GM12878 (cell line): ENCODE measurements around the gene HES7. TPM values are rescaled to one million over a fixed set of nuclear protein-coding genes. Genes with fewer than 3 reads are reported as not detected.
A peak's percentile ranks its signal among the peaks of the same experiment; 100 is the strongest.

ENCODE experiments used
- CBFB ChIP-seq: IDR thresholded peaks from 2 replicates; pipeline ENCODE4 v1.6.1; 2016; ENCODE audit warnings: antibody characterized with exemption, low read depth
- CREM ChIP-seq: IDR thresholded peaks from 2 replicates; pipeline ENCODE4 v1.6.1; 2014; ENCODE audit warnings: antibody characterized with exemption, low read depth
- IKZF1 ChIP-seq: fragments of 450-650 bp; conservative IDR thresholded peaks from 2 replicates; pipeline ENCODE4 v1.6.1; 2017; ENCODE audit warnings: antibody characterized with exemption, mild to moderate bottlenecking
- MAX ChIP-seq: IDR thresholded peaks from 2 replicates; pipeline ENCODE4 v1.6.1; 2012; ENCODE audit warnings: low read depth, low read length, improper control_type of control experiment
- NFIC ChIP-seq: IDR thresholded peaks from 2 replicates; pipeline ENCODE4 v1.6.1; 2012; ENCODE audit warnings: low read depth, mild to moderate bottlenecking, inconsistent platforms, low read length, moderate library complexity
- NR2C1 ChIP-seq: fragments of 450-650 bp; IDR thresholded peaks from 2 replicates; pipeline ENCODE4 v1.6.1; 2017; ENCODE audit warnings: antibody characterized with exemption, mild to moderate bottlenecking, moderate library complexity
- PAX5 ChIP-seq: IDR thresholded peaks from 2 replicates; pipeline ENCODE4 v1.6.1; 2011; ENCODE audit warnings: low read depth, low read length, borderline replicate concordance
- RAD51 ChIP-seq: fragments of 450-650 bp; IDR thresholded peaks from 2 replicates; pipeline ENCODE4 v1.6.1; 2016; ENCODE audit warnings: moderate library complexity, mild to moderate bottlenecking, inconsistent platforms
- RBBP5 ChIP-seq: fragments of 200-600 bp; sonication (generic); conservative IDR thresholded peaks from 2 replicates; pipeline ENCODE4 v1.6.1; 2016
- SIX5 ChIP-seq: IDR thresholded peaks from 2 replicates; pipeline ENCODE4 v1.6.1; 2011; ENCODE audit warnings: mild to moderate bottlenecking, low read depth, low read length, moderate library complexity; ENCODE audit not compliant: severe bottlenecking
- SMAD1 ChIP-seq: fragments of 450-650 bp; IDR thresholded peaks from 2 replicates; pipeline ENCODE4 v1.6.1; 2018; ENCODE audit warnings: mild to moderate bottlenecking, low read depth; ENCODE audit not compliant: partially characterized antibody
- SMC3 ChIP-seq: IDR thresholded peaks from 2 replicates; pipeline ENCODE4 v1.6.1; 2011; ENCODE audit warnings: low read length, improper control_type of control experiment, borderline replicate concordance
- SP1 ChIP-seq: IDR thresholded peaks from one replicate; pipeline ENCODE4 v1.6.1; 2011; ENCODE audit warnings: low read depth, low read length
- SPI1 ChIP-seq: IDR thresholded peaks from 2 replicates; pipeline ENCODE4 v1.6.1; 2011; ENCODE audit warnings: low read depth, mild to moderate bottlenecking, low read length, moderate library complexity, borderline replicate concordance; ENCODE audit not compliant: insufficient read depth
- TAF1 ChIP-seq: IDR thresholded peaks from 2 replicates; pipeline ENCODE4 v1.6.1; 2011; ENCODE audit warnings: mild to moderate bottlenecking, low read depth, low read length, borderline replicate concordance
- ZNF274 ChIP-seq: IDR thresholded peaks from one replicate; pipeline ENCODE4 v1.8.0; 2011; ENCODE audit not compliant: insufficient read length, insufficient read depth
- ZSCAN29 ChIP-seq: fragments of 450-650 bp; IDR thresholded peaks from 2 replicates; pipeline ENCODE4 v1.6.1; 2017; ENCODE audit warnings: mild to moderate bottlenecking, moderate library complexity
- ZZZ3 ChIP-seq: IDR thresholded peaks from 2 replicates; pipeline ENCODE4 v1.6.1; 2011; ENCODE audit warnings: low read depth; ENCODE audit not compliant: control insufficient read depth, insufficient read length
- polyA plus RNA-seq, 11 experiments: library from polyadenylated mRNA; depleted of rRNA in 4 of 11; unstranded in 6 of 11; stranded (reverse) in 5 of 11; fragments of >200 nt; fragmentation: Nextera tagmentation in 4 of 11; fragmentation: Illumina TruSeq in 1 of 11; extraction: Ambion mirVana in 4 of 11; extraction: Trizol in 1 of 11; gene quantifications; 1 replicate in 1 of 11; 2 replicates in 10 of 11; pipeline versions ENCODE4 v1.2.1 to v1.2.3, GENCODE V29; 2011 to 2016; ENCODE audit warnings: inconsistent platforms in 2 of 11, missing spikeins in 2 of 11, low read depth in 1 of 11
- total RNA-seq, 4 experiments: library from RNA; depleted of rRNA in 3 of 4; stranded (reverse); fragments of >200 nt in 3 of 4; fragmentation: Illumina TruSeq in 1 of 4; extraction: Trizol in 1 of 4; gene quantifications; 2 replicates each; pipeline versions ENCODE4 v1.2.1 to v1.2.3, GENCODE V29; 2013 to 2021
- TF ChIP-seq, protein P1 (sequence below): fragments of 450-650 bp; IDR thresholded peaks from 2 replicates; pipeline ENCODE4 v1.6.1; 2014; ENCODE audit warnings: mild to moderate bottlenecking
- TF ChIP-seq, protein P2 (sequence below): IDR thresholded peaks from 2 replicates; pipeline ENCODE4 v1.6.1; 2011; ENCODE audit warnings: borderline replicate concordance, low read depth, mild to moderate bottlenecking, moderate library complexity, low read length; ENCODE audit not compliant: insufficient read depth, poor library complexity, severe bottlenecking
- TF ChIP-seq, protein P3 (sequence below): fragments of 150-350 bp; IDR thresholded peaks from 2 replicates; pipeline ENCODE4 v1.6.1; 2014; ENCODE audit warnings: mild to moderate bottlenecking, low read depth, low read length
- TF ChIP-seq, protein P4 (sequence below): fragments of 450-650 bp; conservative IDR thresholded peaks from 2 replicates; pipeline ENCODE4 v1.6.1; 2017; ENCODE audit warnings: mild to moderate bottlenecking, moderate library complexity
- TF ChIP-seq, protein P5 (sequence below): IDR thresholded peaks from 2 replicates; pipeline ENCODE4 v1.6.1; 2011; ENCODE audit warnings: borderline replicate concordance, low read depth, mild to moderate bottlenecking, moderate library complexity, mixed read lengths, low read length; ENCODE audit not compliant: insufficient read depth; ENCODE audit errors: extremely low read length

Gene HES7
- total and polyA plus RNA-seq, 10 of the 15 experiments (the other 5 are each of a cell fraction or from before 2014, with no cell fraction given), result 0.07 to 1.3 (median 0.63) TPM; not detected in 4

- no peak for TF ChIP-seq SPI1
- peak; percentile 47; the same call in 1 of the 2 replicates for TF ChIP-seq PAX5
- TF ChIP-seq, protein P1, sequence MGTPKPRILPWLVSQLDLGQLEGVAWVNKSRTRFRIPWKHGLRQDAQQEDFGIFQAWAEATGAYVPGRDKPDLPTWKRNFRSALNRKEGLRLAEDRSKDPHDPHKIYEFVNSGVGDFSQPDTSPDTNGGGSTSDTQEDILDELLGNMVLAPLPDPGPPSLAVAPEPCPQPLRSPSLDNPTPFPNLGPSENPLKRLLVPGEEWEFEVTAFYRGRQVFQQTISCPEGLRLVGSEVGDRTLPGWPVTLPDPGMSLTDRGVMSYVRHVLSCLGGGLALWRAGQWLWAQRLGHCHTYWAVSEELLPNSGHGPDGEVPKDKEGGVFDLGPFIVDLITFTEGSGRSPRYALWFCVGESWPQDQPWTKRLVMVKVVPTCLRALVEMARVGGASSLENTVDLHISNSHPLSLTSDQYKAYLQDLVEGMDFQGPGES, result no peak
- peak; percentile 86; the same call in 1 of the 2 replicates for TF ChIP-seq MAX
- TF ChIP-seq SMAD1, result no peak
- TF ChIP-seq, protein P2, sequence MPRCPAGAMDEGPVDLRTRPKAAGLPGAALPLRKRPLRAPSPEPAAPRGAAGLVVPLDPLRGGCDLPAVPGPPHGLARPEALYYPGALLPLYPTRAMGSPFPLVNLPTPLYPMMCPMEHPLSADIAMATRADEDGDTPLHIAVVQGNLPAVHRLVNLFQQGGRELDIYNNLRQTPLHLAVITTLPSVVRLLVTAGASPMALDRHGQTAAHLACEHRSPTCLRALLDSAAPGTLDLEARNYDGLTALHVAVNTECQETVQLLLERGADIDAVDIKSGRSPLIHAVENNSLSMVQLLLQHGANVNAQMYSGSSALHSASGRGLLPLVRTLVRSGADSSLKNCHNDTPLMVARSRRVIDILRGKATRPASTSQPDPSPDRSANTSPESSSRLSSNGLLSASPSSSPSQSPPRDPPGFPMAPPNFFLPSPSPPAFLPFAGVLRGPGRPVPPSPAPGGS, result no peak
- no peak for TF ChIP-seq ZNF274
- TF ChIP-seq RBBP5, result no peak
- no peak for TF ChIP-seq NR2C1
- TF ChIP-seq SMC3, result peak; percentile 60; the same call in 1 of the 2 replicates
- TF ChIP-seq, protein P3, sequence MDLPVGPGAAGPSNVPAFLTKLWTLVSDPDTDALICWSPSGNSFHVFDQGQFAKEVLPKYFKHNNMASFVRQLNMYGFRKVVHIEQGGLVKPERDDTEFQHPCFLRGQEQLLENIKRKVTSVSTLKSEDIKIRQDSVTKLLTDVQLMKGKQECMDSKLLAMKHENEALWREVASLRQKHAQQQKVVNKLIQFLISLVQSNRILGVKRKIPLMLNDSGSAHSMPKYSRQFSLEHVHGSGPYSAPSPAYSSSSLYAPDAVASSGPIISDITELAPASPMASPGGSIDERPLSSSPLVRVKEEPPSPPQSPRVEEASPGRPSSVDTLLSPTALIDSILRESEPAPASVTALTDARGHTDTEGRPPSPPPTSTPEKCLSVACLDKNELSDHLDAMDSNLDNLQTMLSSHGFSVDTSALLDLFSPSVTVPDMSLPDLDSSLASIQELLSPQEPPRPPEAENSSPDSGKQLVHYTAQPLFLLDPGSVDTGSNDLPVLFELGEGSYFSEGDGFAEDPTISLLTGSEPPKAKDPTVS, result no peak
- peak; percentile 3; the same call in 1 of the 2 replicates for TF ChIP-seq RAD51
- peak; percentile 94 for TF ChIP-seq ZSCAN29
- no peak; the same call in 1 of the 2 replicates for TF ChIP-seq CBFB
- TF ChIP-seq TAF1, result no peak; the same call in 1 of the 2 replicates
- peak; percentile 69 for TF ChIP-seq CREM
- TF ChIP-seq ZZZ3, result no peak
- TF ChIP-seq, protein P4, sequence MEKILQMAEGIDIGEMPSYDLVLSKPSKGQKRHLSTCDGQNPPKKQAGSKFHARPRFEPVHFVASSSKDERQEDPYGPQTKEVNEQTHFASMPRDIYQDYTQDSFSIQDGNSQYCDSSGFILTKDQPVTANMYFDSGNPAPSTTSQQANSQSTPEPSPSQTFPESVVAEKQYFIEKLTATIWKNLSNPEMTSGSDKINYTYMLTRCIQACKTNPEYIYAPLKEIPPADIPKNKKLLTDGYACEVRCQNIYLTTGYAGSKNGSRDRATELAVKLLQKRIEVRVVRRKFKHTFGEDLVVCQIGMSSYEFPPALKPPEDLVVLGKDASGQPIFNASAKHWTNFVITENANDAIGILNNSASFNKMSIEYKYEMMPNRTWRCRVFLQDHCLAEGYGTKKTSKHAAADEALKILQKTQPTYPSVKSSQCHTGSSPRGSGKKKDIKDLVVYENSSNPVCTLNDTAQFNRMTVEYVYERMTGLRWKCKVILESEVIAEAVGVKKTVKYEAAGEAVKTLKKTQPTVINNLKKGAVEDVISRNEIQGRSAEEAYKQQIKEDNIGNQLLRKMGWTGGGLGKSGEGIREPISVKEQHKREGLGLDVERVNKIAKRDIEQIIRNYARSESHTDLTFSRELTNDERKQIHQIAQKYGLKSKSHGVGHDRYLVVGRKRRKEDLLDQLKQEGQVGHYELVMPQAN, result no peak; the same call in 1 of the 2 replicates
- no peak for TF ChIP-seq SIX5
- peak; percentile 96 for TF ChIP-seq IKZF1
- no peak for TF ChIP-seq SP1
- no peak for TF ChIP-seq NFIC
- TF ChIP-seq, protein P5, sequence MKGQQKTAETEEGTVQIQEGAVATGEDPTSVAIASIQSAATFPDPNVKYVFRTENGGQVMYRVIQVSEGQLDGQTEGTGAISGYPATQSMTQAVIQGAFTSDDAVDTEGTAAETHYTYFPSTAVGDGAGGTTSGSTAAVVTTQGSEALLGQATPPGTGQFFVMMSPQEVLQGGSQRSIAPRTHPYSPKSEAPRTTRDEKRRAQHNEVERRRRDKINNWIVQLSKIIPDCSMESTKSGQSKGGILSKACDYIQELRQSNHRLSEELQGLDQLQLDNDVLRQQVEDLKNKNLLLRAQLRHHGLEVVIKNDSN, result no peak
These were observed 14.9 kb upstream of the HES7 start (continued) for GRCh38 chr17:8138672-8139371.
